ENCODE results near the gene ASF1B.

ASF1B gene

GRCh38 chr19:14175351-14175792 lies 39.0 kb upstream of the ASF1B start:
- no peak for TF ChIP-seq CTCF (conservative IDR thresholded peaks at IDR 0.05)
- TF ChIP-seq ZFX (IDR thresholded peaks at IDR 0.05): no peak
- no peak overlapping the region for H3K27ac ChIP-seq

- TF ChIP-seq CTCF (conservative IDR thresholded peaks at IDR 0.05) (no peak), ZFX (IDR thresholded peaks at IDR 0.05) (no peak)
- H3K27ac ChIP-seq: no peak overlapping the region
These were observed 38.5 kb upstream of the ASF1B start for GRCh38 chr19:14174883-14175282.

GRCh38 chr19:14168993-14169392 lies 32.6 kb upstream of the ASF1B start:
- TF ChIP-seq CTCF (conservative IDR thresholded peaks at IDR 0.05) (no peak), ZFX (IDR thresholded peaks at IDR 0.05) (no peak)
- no peak overlapping the region for H3K27ac ChIP-seq

- no peak overlapping the region for H3K27ac ChIP-seq
- no peak for TF ChIP-seq CTCF (conservative IDR thresholded peaks at IDR 0.05)
These were observed 32.0 kb upstream of the ASF1B start for GRCh38 chr19:14168259-14168972.

GRCh38 chr19:14167576-14168138 lies 31.3 kb upstream of the ASF1B start:
- TF ChIP-seq ZFX (IDR thresholded peaks at IDR 0.05) (no peak), CTCF (conservative IDR thresholded peaks at IDR 0.05) (no peak)
- no peak overlapping the region for H3K27ac ChIP-seq

GRCh38 chr19:14166999-14167575 lies 30.7 kb upstream of the ASF1B start:
- no peak overlapping the region for H3K27ac ChIP-seq
- TF ChIP-seq CTCF (conservative IDR thresholded peaks at IDR 0.05): no peak
- no peak for TF ChIP-seq ZFX (IDR thresholded peaks at IDR 0.05)
